GM21528 (cell line): ENCODE results near the gene AP5B1.
A peak's percentile ranks its signal among the peaks of the same experiment; 100 is the strongest.

Experiments
- ATAC-seq: cut with Tn5 transposase; IDR thresholded peaks from one replicate; pipeline ENCODE4 v1.9.1; 2021; ENCODE audit warnings: mild to moderate bottlenecking, moderate library complexity; ENCODE audit not compliant: unreplicated experiment, low FRiP score

AP5B1 gene

GRCh38 chr11:65780770-65781151, at the start of gene AP5B1:
TSS of gene AP5B1 (minus strand) at chr11:65780976. CDS start at chr11:65780591, 385 bp downstream.
- peak; percentile 58 for ATAC-seq

- ATAC-seq = no peak
These were observed 48.7 kb upstream of the AP5B1 start for GRCh38 chr11:65829459-65829858.

- no peak for ATAC-seq
These were observed 46.4 kb upstream of the AP5B1 start for GRCh38 chr11:65826984-65827735.

GRCh38 chr11:65822776-65823528, 42.2 kb upstream of the AP5B1 start:
- no peak for ATAC-seq

GRCh38 chr11:65821107-65821506, 40.3 kb upstream of the AP5B1 start:
- ATAC-seq = no peak

- peak; percentile 52 for ATAC-seq
These were observed 37.3 kb upstream of the AP5B1 start for GRCh38 chr11:65817835-65818680.

- ATAC-seq = no peak
These were observed 36.6 kb upstream of the AP5B1 start for GRCh38 chr11:65817312-65817834.

- no peak for ATAC-seq
These were observed 35.9 kb upstream of the AP5B1 start for GRCh38 chr11:65816696-65817095.

GRCh38 chr11:65814986-65815565, 34.3 kb upstream of the AP5B1 start:
- no peak for ATAC-seq

- no peak for ATAC-seq
These were observed 33.6 kb upstream of the AP5B1 start for GRCh38 chr11:65814131-65814985.

DNA sequence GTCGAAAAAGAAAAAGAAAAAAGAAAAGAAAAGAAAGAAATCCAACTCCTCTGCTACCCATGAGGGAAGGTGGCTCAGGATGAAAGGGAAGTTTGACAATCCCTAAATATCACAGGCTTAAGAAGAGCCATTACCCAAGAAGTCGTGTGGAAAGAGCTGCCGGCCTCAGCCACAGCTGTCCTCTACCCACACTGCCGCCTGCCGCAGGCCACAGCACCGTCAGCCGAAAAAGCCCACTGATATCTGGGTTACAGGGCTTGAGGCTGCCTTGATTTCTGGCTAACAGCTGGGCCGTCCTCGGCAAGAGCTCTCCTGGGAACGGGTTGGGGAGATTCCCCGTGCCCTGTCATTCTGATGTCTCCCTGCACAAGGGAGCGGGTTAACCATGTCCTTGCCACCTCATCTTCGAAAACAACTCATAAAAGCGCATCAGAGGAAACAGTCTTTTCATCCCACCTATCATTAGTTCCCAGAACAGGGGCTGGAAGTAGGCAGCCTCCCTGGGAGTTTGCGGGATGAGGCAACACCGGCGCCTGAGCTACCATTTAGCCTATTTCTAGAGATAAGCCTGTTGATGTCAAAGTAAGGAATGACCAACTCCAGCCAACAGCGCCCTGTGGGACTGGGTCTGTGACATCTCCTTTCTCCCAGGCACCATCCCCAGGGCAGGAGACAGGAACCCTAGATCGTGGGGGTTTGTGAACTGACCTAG, 31.1 kb upstream of the AP5B1 start:
- no peak for ATAC-seq

- no peak for ATAC-seq
These were observed 29.5 kb upstream of the AP5B1 start for GRCh38 chr11:65810046-65810868.

GRCh38 chr11:65809496-65809895, 28.7 kb upstream of the AP5B1 start:
- no peak for ATAC-seq

- ATAC-seq = no peak
These were observed 28.1 kb upstream of the AP5B1 start for GRCh38 chr11:65808744-65809341.

- ATAC-seq = no peak
These were observed 26.2 kb upstream of the AP5B1 start for GRCh38 chr11:65806979-65807378.

GRCh38 chr11:65803797-65804492, 23.2 kb upstream of the AP5B1 start:
- ATAC-seq = no peak

- ATAC-seq = peak; percentile 73
These were observed 22.1 kb upstream of the AP5B1 start for GRCh38 chr11:65802841-65803240.
